Adrenal gland (tissue), 12 donors: ENCODE data around the gene NCOA4. TPM values are rescaled to one million over a fixed set of nuclear protein-coding genes. Genes with fewer than 3 reads are reported as not detected.
"Not testable (repeated sequence)": the region's sequence is repeated elsewhere in the genome, so short reads cannot be mapped to it uniquely, and the experiment has no call there.

ENCODE experiments used
- DNase-seq, 7 donors: peaks; one replicate each; pipeline ENCODE4 v3.0.0-alpha.2; 2019 to 2020
- H3K27ac ChIP-seq, 5 donors: fragments of 200-600 bp; sonication (generic) in 4 of 5; 1 replicate in 3 of 5; 2 replicates in 2 of 5; pipeline versions ENCODE4 v1.5.1 to v1.8.0; 2016 to 2020; ENCODE audit warnings: mild to moderate bottlenecking in 1 of 5
- H3K27me3 ChIP-seq: fragments of 200-600 bp; 2 replicates; pipeline ENCODE4 v1.8.0; 2021
- H3K36me3 ChIP-seq, 2 donors: fragments of 200-600 bp; replicated peaks in 1 of 2; 1 replicate in 1 of 2; 2 replicates in 1 of 2; pipeline versions ENCODE4 v1.5.1 to v1.8.0; 2018 to 2022
- H3K4me1 ChIP-seq, 2 donors: fragments of 200-600 bp; replicated peaks in 1 of 2; 1 replicate in 1 of 2; 2 replicates in 1 of 2; pipeline versions ENCODE4 v1.5.1 to v1.8.0; 2018 to 2021
- H3K4me3 ChIP-seq, 4 donors: fragments of 200-600 bp; sonication (generic) in 3 of 4; one replicate each; pipeline ENCODE4 v1.5.1; 2016 to 2018
- H3K9me3 ChIP-seq, 3 donors: fragments of 200-600 bp; sonication (generic) in 1 of 3; replicated peaks in 1 of 3; 1 replicate in 2 of 3; 2 replicates in 1 of 3; pipeline versions ENCODE4 v1.5.1 to v1.8.0; 2016 to 2021
- POLR2A ChIP-seq, 2 donors: fragments of 450-650 bp; IDR thresholded peaks; one replicate each; pipeline ENCODE4 v1.6.1; 2017; ENCODE audit warnings: antibody characterized with exemption in 2 of 2, mild to moderate bottlenecking in 2 of 2, moderate library complexity in 1 of 2
- WGBS, 4 donors: extraction: QIAGEN DNeasy Blood & Tissue Kit in 2 of 4; methylation state at CpG; one replicate each; pipeline versions ENCODE4 v1.1.5 to v1.1.7; 2013 to 2017; 5-methylcytosine and 5-hydroxymethylcytosine counted together
- intact Hi-C, 2 donors: fragments of 100-400 bp; cut with DNase I; formaldehyde crosslinking; loops; one replicate each; pipeline versions ENCODE4 v1.14.1 to v1.15.0; 2022 to 2023
- polyA plus RNA-seq, 3 donors: library from polyadenylated mRNA; stranded (reverse); fragments of 200-250 nt in 2 of 3; fragments of 350-450 nt in 1 of 3; fragmentation: Illumina TruSeq in 1 of 3; extraction: RNeasy Lipid Tissue Mini Kit (QIAGEN cat#74804) in 1 of 3; gene quantifications; one replicate each; pipeline ENCODE4 v1.2.3, GENCODE V29; 2013 to 2014
- total RNA-seq, 9 donors: library from RNA; depleted of rRNA in 4 of 9; stranded (reverse); fragments of >200 nt in 4 of 9; fragments of 120-200 nt in 1 of 9; fragmentation: NEBNext Ultra II Directional in 1 of 9; extraction: Animal tissue kit (Norgen Biotek cat#: 25700) in 1 of 9; gene quantifications; one replicate each; pipeline versions ENCODE4 v1.1.0 to v1.2.4, GENCODE V29; 2013 to 2023
- TF ChIP-seq, protein P1 (sequence below), 6 experiments: fragments of 450-650 bp in 4 of 6; fragments of 200-600 bp in 2 of 6; sonication (generic) in 1 of 6; IDR thresholded peaks; 1 replicate in 5 of 6; 2 replicates in 1 of 6; pipeline versions ENCODE4 v1.5.1 to v1.8.0; 2016 to 2021; ENCODE audit warnings: antibody characterized with exemption in 6 of 6, mild to moderate bottlenecking in 2 of 6, moderate library complexity in 1 of 6
- donor health status: healthy with polysubstance abuse.
- donor health status: Bipolar disorder and iron deficiency.
- donor health status: DM: yes; HTN: yes; CAD: no.
- donor health status: DM: no; HTN: no; CAD: no.
- donor health status: DM: no; HTN: no; CAD: no.
- donor health status: DM: yes; HTN: yes; CAD: no.

NCOA4 gene
- total and polyA plus RNA-seq, 12 donors: 22.2 to 187 (median 126) TPM

DNA sequence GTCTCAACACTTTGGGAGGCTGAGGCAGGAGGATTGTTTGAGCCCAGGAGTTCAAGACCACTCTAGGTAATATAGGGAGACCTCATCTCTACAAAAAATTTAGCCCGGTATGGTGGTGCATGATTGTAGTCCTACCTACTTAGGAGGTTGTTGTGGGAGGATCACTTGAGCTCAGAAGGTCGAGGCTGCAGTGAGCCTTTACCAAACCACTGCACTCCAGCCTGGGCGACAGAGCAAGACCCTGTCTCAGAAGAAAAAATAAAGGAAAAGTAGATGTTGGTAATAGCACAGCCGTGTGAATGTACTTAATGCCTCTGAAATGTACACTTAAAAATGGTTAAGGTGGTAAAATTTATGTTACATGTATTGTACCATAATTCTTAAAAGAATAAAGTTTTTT, 32.9 kb downstream of the NCOA4 start:
- Histone ChIP-seq H3K9me3 (no peaks in the 10 kb centered on the region), H3K27me3 (no peaks in the 10 kb centered on the region), H3K36me3 (peaks cover 0 to 16% of the 10 kb centered on the region in 2 donors), H3K4me1 (no peaks in the 10 kb centered on the region), H3K27ac (no peak overlapping the region), H3K4me3 (no peak overlapping the region)
- WGBS, 4 donors: 93 to 100% (median 99%) methylated on average over 4 of the region's 4 CpGs
- no peak for TF ChIP-seq POLR2A (IDR thresholded peaks at IDR 0.05)
- TF ChIP-seq, protein P1, sequence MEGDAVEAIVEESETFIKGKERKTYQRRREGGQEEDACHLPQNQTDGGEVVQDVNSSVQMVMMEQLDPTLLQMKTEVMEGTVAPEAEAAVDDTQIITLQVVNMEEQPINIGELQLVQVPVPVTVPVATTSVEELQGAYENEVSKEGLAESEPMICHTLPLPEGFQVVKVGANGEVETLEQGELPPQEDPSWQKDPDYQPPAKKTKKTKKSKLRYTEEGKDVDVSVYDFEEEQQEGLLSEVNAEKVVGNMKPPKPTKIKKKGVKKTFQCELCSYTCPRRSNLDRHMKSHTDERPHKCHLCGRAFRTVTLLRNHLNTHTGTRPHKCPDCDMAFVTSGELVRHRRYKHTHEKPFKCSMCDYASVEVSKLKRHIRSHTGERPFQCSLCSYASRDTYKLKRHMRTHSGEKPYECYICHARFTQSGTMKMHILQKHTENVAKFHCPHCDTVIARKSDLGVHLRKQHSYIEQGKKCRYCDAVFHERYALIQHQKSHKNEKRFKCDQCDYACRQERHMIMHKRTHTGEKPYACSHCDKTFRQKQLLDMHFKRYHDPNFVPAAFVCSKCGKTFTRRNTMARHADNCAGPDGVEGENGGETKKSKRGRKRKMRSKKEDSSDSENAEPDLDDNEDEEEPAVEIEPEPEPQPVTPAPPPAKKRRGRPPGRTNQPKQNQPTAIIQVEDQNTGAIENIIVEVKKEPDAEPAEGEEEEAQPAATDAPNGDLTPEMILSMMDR (IDR thresholded peaks at IDR 0.05): no peak
- DNase-seq: no peak
- intact Hi-C loops: no loop called here

DNA sequence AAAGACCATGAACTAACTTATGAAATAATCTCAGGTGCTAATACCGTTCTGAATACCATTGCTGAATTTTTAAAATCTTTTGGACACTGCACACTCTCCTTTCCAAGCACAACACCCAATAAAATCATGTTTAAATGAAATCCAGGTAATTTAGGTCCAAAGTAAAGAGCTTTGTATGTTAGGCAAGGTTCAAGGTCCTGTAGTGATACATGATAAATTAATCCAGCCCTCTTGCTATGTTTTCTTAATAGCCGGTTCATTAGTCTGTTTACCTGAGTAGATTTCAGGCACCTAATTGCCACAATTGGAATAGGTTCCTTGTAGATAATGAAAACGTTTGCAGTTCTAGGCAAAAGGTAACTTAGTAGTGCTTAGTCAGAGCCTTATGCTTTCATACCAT, 44.8 kb downstream of the NCOA4 start:
- H3K4me1 ChIP-seq, DNase-seq, H3K27me3 ChIP-seq, H3K4me3 ChIP-seq, H3K9me3 ChIP-seq, intact Hi-C loops, H3K27ac ChIP-seq: not testable (repeated sequence)
- WGBS, 4 donors: 69 to 75% (median 71%) methylated on average over 3 of the region's 3 CpGs
- peaks cover 0 to 25% of the 10 kb centered on the region in 2 donors for H3K36me3 ChIP-seq

DNA sequence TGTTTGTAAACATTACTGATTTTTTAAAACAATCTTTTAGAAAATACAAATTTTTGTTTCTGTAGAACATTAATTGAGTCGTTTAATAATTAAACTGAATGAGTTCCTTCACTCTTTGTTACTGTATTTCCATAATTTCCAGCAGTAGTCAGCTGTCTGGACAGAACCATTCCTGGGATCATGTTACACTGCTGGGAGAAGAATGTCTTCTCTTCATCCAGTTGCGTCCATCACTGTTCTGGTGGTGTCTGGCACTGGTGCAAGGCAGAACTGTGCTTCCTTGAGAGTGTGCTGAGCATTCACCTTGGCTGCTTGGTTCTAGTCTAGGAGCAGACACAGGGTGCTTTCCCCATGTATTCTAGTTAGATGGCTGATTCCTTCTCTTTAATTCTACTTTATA, 46.0 kb downstream of the NCOA4 start:
- peaks cover 0 to 17% of the 10 kb centered on the region in 2 donors for H3K36me3 ChIP-seq
- intact Hi-C loops: not testable (repeated sequence)

DNA sequence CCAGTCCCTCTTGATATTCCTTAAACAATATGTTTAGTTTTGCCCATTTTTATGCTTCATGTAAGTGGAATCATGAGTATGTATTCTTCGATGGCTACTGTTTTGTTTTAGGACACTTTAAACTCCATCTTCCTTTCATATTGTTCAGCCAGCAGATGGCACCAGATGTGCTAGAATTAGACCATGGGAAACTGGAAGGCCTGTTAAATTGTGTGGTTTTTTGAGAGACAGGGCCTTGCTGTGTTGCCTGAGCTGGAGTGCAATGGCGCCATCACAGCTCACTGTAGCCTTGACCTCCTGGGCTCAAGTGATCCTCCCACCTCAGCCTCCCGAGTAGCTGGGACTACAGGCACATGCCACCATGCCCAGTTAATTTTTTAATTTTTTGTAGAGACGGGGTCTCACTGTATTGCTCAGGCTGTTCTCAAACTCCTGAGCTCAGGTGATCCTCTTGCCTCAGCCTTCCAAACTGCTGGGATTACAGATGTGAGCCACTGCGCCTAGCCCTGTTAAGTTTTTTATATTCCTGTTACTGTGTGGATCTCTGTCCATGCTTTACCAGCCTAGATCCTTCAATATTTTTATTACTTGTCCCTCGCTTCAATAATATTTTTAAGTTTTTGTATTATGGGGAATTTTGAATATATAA, 46.8 kb downstream of the NCOA4 start:
- H3K27ac ChIP-seq, H3K4me1 ChIP-seq, H3K4me3 ChIP-seq, H3K27me3 ChIP-seq, intact Hi-C loops, H3K9me3 ChIP-seq: not testable (repeated sequence)
- peaks cover 0 to 12% of the 10 kb centered on the region in 2 donors for H3K36me3 ChIP-seq
- TF ChIP-seq, protein P1 (IDR thresholded peaks at IDR 0.05): peak; percentile 12 to 55 (median 51)
- DNase-seq: peak; percentile 46 to 71 (median 63)
- 49 to 73% (median 52%) methylated on average over 5 to 6 of the region's 6 CpGs for WGBS, 4 donors

More for the DNA sequence above, 46.0 kb downstream of the NCOA4 start:
- WGBS, 4 donors: 74 to 87% (median 82%) methylated on average over 2 of the region's 2 CpGs
- not testable (repeated sequence) for DNase-seq, H3K9me3 ChIP-seq, H3K27ac ChIP-seq, H3K27me3 ChIP-seq, H3K4me3 ChIP-seq, H3K4me1 ChIP-seq

DNA sequence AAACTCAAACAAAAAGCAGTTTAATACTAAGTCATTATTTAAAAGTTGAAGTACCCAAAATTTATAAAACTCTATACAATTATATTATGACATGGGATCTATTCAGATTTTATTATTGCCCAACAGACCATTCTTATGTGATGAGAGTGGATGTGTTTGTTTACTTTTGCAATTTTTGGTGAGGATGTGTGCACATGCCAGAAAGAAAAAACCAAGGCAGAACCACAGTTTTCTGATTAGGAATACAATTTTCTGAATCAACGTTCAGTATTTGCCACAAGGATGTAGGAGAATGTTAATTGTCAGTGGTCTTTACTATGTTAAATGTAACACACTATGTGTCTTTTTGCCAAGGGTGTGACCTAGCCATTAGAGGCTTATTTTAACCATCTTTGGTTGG, 49.1 kb downstream of the NCOA4 start:
- DNase-seq, H3K4me3 ChIP-seq, H3K9me3 ChIP-seq, H3K4me1 ChIP-seq, intact Hi-C loops, H3K27ac ChIP-seq, H3K27me3 ChIP-seq: not testable (repeated sequence)
- H3K36me3 ChIP-seq: peaks cover 0 to 16% of the 10 kb centered on the region in 2 donors
- 43 to 58% (median 51%) methylated on average over 1 of the region's 1 CpG for WGBS, 4 donors

DNA sequence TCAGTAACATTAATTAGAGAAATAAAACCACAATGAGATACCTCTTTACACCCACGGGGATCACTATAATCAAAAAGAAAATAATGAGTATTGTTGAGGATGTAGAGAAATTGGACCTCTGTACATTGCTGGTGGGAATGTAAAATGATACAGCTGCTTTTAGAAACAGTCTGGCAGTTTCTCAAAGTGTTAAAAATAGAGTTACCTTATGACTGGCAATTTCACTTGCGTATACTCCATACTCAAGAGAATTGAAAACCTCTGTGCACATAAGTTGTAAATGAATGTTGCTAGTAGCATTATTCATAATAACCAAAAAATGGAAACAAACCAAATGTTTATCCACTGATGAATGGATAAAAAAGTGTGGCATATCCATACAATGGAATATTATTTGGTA, 51.9 kb downstream of the NCOA4 start:
- H3K4me1 ChIP-seq, H3K36me3 ChIP-seq, H3K9me3 ChIP-seq, H3K4me3 ChIP-seq, H3K27ac ChIP-seq, DNase-seq, H3K27me3 ChIP-seq: not testable (repeated sequence)
- intact Hi-C loops: loop anchor here in 1 of 2 donors (10.0 kb wide), 1 partner anchor 46 kb away; no protein-coding TSS in a partner anchor
- 84 to 96% (median 92%) methylated on average over 1 of the region's 2 CpGs for WGBS, 4 donors

DNA sequence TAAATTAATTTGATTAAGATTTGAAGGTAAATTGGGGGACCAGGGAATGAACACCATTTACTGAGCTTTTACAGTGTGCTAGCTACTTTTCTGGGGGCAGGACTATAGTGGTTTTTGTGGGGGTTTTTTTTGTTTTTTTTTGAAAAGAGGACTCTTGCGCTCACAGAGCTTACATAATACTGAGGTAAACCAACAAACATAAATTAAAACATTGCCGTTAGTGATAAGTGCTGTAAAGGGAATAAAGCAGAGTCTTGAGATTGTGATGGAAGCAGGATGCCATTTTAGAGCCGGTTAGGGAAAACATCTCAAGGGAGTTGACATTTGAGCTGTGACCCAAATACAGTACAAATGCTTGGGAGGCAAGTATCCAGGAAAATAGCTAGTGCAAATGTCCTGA, 56.4 kb downstream of the NCOA4 start:
- WGBS, 4 donors: 41 to 54% (median 47%) methylated on average over 3 of the region's 3 CpGs
- not testable (repeated sequence) for H3K27ac ChIP-seq, DNase-seq, H3K27me3 ChIP-seq, H3K36me3 ChIP-seq, H3K4me3 ChIP-seq, H3K9me3 ChIP-seq
- intact Hi-C loops: loop anchor here in 1 of 2 donors (10.0 kb wide), 1 partner anchor 51 kb away; no protein-coding TSS in a partner anchor
- H3K4me1 ChIP-seq: peaks cover 6 to 14% of the 10 kb centered on the region in 2 donors

DNA sequence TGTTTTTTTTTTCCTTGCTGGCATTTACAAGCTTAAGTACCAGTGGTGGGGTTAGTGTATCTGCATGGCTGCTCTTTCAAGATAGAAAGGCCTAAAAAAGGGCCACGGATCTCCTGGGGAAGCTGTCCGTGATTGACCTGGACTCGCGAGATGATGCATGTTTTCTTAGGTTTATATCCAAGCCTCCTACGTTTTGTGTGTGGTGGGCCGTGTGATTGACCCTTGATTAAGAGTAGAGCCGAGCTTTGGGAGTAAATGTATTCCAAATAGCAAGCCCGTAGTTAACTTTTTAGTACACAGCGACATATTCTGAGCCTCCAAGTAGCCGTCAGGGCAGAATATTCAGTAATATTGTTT, 57.6 kb downstream of the NCOA4 start:
- Histone ChIP-seq H3K27ac (peak overlapping the region in 3 of 5 donors; percentile 62 to 80 (median 69)), H3K4me3 (peak overlapping the region; percentile 70 to 93 (median 81)), H3K4me1 (peaks cover 6 to 14% of the 10 kb centered on the region in 2 donors)
- 0 to 1% (median 1%) methylated on average over 10 of the region's 10 CpGs for WGBS, 4 donors
- intact Hi-C loops: loop anchor here in 1 of 2 donors (10.0 kb wide), 1 partner anchor 52 kb away; no protein-coding TSS in a partner anchor
- DNase-seq, H3K27me3 ChIP-seq, H3K36me3 ChIP-seq, H3K9me3 ChIP-seq: not testable (repeated sequence)
